ENCODE data around the gene MPPED1. TPM values are rescaled to one million over a fixed set of nuclear protein-coding genes. Genes with fewer than 3 reads are reported as not detected.

The MPPED1 gene
- polyA plus RNA-seq, 1 experiment = not detected

GRCh38 chr22:43516386-43516785 lies 104.6 kb downstream of the MPPED1 start:
- no peak for DNase-seq (ENCODE audit: low read depth, low spot score)
- peaks cover 42% of the 10 kb centered on the region for H3K9me3 ChIP-seq (ENCODE audit: control insufficient read depth, insufficient read depth, low read length)
- H3K27ac ChIP-seq (ENCODE audit: low read depth, low read length) = no peak overlapping the region
- no peak overlapping the region for H3K4me3 ChIP-seq (ENCODE audit: low read depth, low read length)
- H3K27me3 ChIP-seq (ENCODE audit: control insufficient read depth, insufficient read depth, low read length) = no peaks in the 10 kb centered on the region
- ChIA-PET CTCF (no interaction called here), POLR2A (no interaction called here)
- no peak for TF ChIP-seq CTCF (IDR thresholded peaks at IDR 0.05; ENCODE audit: low read depth, low read length)

GRCh38 chr22:43516996-43517635 lies 105.3 kb downstream of the MPPED1 start:
- Histone ChIP-seq H3K27ac (ENCODE audit: low read depth, low read length) (no peak overlapping the region), H3K4me3 (ENCODE audit: low read depth, low read length) (no peak overlapping the region), H3K27me3 (ENCODE audit: control insufficient read depth, insufficient read depth, low read length) (peaks cover under 1% of the 10 kb centered on the region), H3K9me3 (ENCODE audit: control insufficient read depth, insufficient read depth, low read length) (peaks cover 35% of the 10 kb centered on the region)
- no peak for DNase-seq (ENCODE audit: low read depth, low spot score)
- ChIA-PET CTCF (no interaction called here), POLR2A (no interaction called here)
- TF ChIP-seq CTCF (IDR thresholded peaks at IDR 0.05; ENCODE audit: low read depth, low read length) = no peak

GRCh38 chr22:43520632-43521039 lies 108.8 kb downstream of the MPPED1 start:
- TF ChIP-seq CTCF (IDR thresholded peaks at IDR 0.05; ENCODE audit: low read depth, low read length) = no peak
- peaks cover 2% of the 10 kb centered on the region for H3K27me3 ChIP-seq (ENCODE audit: control insufficient read depth, insufficient read depth, low read length)
- H3K4me3 ChIP-seq (ENCODE audit: low read depth, low read length) = no peak overlapping the region
- H3K27ac ChIP-seq (ENCODE audit: low read depth, low read length) = no peak overlapping the region
- POLR2A ChIA-PET = no interaction called here
- H3K9me3 ChIP-seq (ENCODE audit: control insufficient read depth, insufficient read depth, low read length) = peaks cover 15% of the 10 kb centered on the region
- CTCF ChIA-PET = no interaction called here
- DNase-seq (ENCODE audit: low read depth, low spot score) = no peak

GRCh38 chr22:43521716-43522115 lies 109.9 kb downstream of the MPPED1 start:
- no peak for DNase-seq (ENCODE audit: low read depth, low spot score)
- Histone ChIP-seq H3K4me3 (ENCODE audit: low read depth, low read length) (no peak overlapping the region), H3K27me3 (ENCODE audit: control insufficient read depth, insufficient read depth, low read length) (peaks cover 2% of the 10 kb centered on the region), H3K9me3 (ENCODE audit: control insufficient read depth, insufficient read depth, low read length) (peaks cover 10% of the 10 kb centered on the region), H3K27ac (ENCODE audit: low read depth, low read length) (no peak overlapping the region)
- TF ChIP-seq CTCF (IDR thresholded peaks at IDR 0.05; ENCODE audit: low read depth, low read length) = no peak
- ChIA-PET POLR2A (no interaction called here), CTCF (no interaction called here)

- peaks cover 10% of the 10 kb centered on the region; the same call in 1 of the 2 replicates for H3K9me3 ChIP-seq (ENCODE audit: control insufficient read depth, insufficient read depth, low read length)
- peaks cover 2% of the 10 kb centered on the region for H3K27me3 ChIP-seq (ENCODE audit: control insufficient read depth, insufficient read depth, low read length)
- no peak for TF ChIP-seq CTCF (IDR thresholded peaks at IDR 0.05; ENCODE audit: low read depth, low read length)
- no peak overlapping the region for H3K27ac ChIP-seq (ENCODE audit: low read depth, low read length)
- H3K4me3 ChIP-seq (ENCODE audit: low read depth, low read length) = no peak overlapping the region
- POLR2A ChIA-PET = interaction anchor here (0.6 kb wide), 1 partner anchor 22 kb away, joined by 9 read pairs; no protein-coding TSS in a partner anchor
- CTCF ChIA-PET = no interaction called here
- DNase-seq (ENCODE audit: low read depth, low spot score) = no peak
Measured at GRCh38 chr22:43526117-43526655, 114.4 kb downstream of the MPPED1 start.

Data from AG04450 (cell line).